ENCODE results near the gene WNT1.

The WNT1 gene

GRCh38 chr12:48978291-48978740 lies at the start of gene WNT1:
Gene WNT1, plus strand, starts transcription at chr12:48978322. Its CDS starts 329 bp downstream, at chr12:48978651.
- Histone ChIP-seq H3K27ac (ENCODE audit: low read length) (no peak within 1 kb of the TSS), H3K79me2 (ENCODE audit: low read length) (no peaks in the 10 kb centered on the region), H3K27me3 (ENCODE audit: low read depth, low read length) (peaks cover 15% of the 10 kb centered on the region), H3K4me3 (ENCODE audit: low read length) (peak within 1 kb of the TSS; percentile 56), H3K9ac (ENCODE audit: low read length) (no peak within 1 kb of the TSS), H2AFZ (ENCODE audit: low read depth, low read length) (no peak within 1 kb of the TSS), H3K36me3 (replicated peaks; ENCODE audit: low read depth, low read length) (no peaks in the 10 kb centered on the region), H3K4me1 (ENCODE audit: low read length) (no peaks in the 10 kb centered on the region), H4K20me1 (ENCODE audit: insufficient read depth, low read length) (no peaks in the 10 kb centered on the region), H3K9me3 (ENCODE audit: insufficient read depth, low read length) (no peaks in the 10 kb centered on the region), H3K4me2 (ENCODE audit: low read length) (peak within 1 kb of the TSS; percentile 50)
- TF ChIP-seq CTCF (IDR thresholded peaks at IDR 0.05; ENCODE audit: low read depth, low read length) (no peak), EZH2phosphoT487 (IDR thresholded peaks at IDR 0.05; ENCODE audit: low read depth) (no peak)

- H3K79me2 ChIP-seq (ENCODE audit: low read length) = peaks cover 5% of the 10 kb centered on the region
- H3K9ac ChIP-seq (ENCODE audit: low read length) = no peak overlapping the region
- no peaks in the 10 kb centered on the region for H3K9me3 ChIP-seq (ENCODE audit: insufficient read depth, low read length)
- H3K4me2 ChIP-seq (ENCODE audit: low read length) = no peak overlapping the region
- no peak overlapping the region for H3K27ac ChIP-seq (ENCODE audit: low read length)
- H4K20me1 ChIP-seq (ENCODE audit: insufficient read depth, low read length) = peaks cover 4% of the 10 kb centered on the region; the same call in 1 of the 2 replicates
- no peak overlapping the region for H3K4me3 ChIP-seq (ENCODE audit: low read length)
- no peak for TF ChIP-seq EZH2phosphoT487 (IDR thresholded peaks at IDR 0.05; ENCODE audit: low read depth)
- TF ChIP-seq CTCF (IDR thresholded peaks at IDR 0.05; ENCODE audit: low read depth, low read length) = no peak
- peaks cover 5% of the 10 kb centered on the region for H3K4me1 ChIP-seq (ENCODE audit: low read length)
- H2AFZ ChIP-seq (ENCODE audit: low read depth, low read length) = no peak overlapping the region
- no peaks in the 10 kb centered on the region for H3K27me3 ChIP-seq (ENCODE audit: low read depth, low read length)
- peaks cover 21% of the 10 kb centered on the region for H3K36me3 ChIP-seq (replicated peaks; ENCODE audit: low read depth, low read length)
Observed at GRCh38 chr12:48929551-48929950, 48.6 kb upstream of the WNT1 start.

- Histone ChIP-seq H4K20me1 (ENCODE audit: insufficient read depth, low read length) (peaks cover 4% of the 10 kb centered on the region; the same call in 1 of the 2 replicates), H3K9ac (ENCODE audit: low read length) (no peak overlapping the region), H3K9me3 (ENCODE audit: insufficient read depth, low read length) (no peaks in the 10 kb centered on the region), H3K27ac (ENCODE audit: low read length) (no peak overlapping the region), H3K4me3 (ENCODE audit: low read length) (no peak overlapping the region), H3K4me1 (ENCODE audit: low read length) (peaks cover 5% of the 10 kb centered on the region), H3K4me2 (ENCODE audit: low read length) (no peak overlapping the region), H3K79me2 (ENCODE audit: low read length) (no peaks in the 10 kb centered on the region), H2AFZ (ENCODE audit: low read depth, low read length) (no peak overlapping the region), H3K27me3 (ENCODE audit: low read depth, low read length) (no peaks in the 10 kb centered on the region), H3K36me3 (replicated peaks; ENCODE audit: low read depth, low read length) (peaks cover 21% of the 10 kb centered on the region)
- no peak for TF ChIP-seq CTCF (IDR thresholded peaks at IDR 0.05; ENCODE audit: low read depth, low read length)
- TF ChIP-seq EZH2phosphoT487 (IDR thresholded peaks at IDR 0.05; ENCODE audit: low read depth) = no peak
Observed at GRCh38 chr12:48930475-48930874, 47.6 kb upstream of the WNT1 start.

GRCh38 chr12:48932878-48933277 lies 45.2 kb upstream of the WNT1 start:
- H3K4me1 ChIP-seq (ENCODE audit: low read length) = no peaks in the 10 kb centered on the region
- peaks cover 27% of the 10 kb centered on the region for H3K36me3 ChIP-seq (replicated peaks; ENCODE audit: low read depth, low read length)
- no peak overlapping the region for H3K9ac ChIP-seq (ENCODE audit: low read length)
- no peak overlapping the region for H3K4me2 ChIP-seq (ENCODE audit: low read length)
- peaks cover 8% of the 10 kb centered on the region; the same call in 1 of the 2 replicates for H4K20me1 ChIP-seq (ENCODE audit: insufficient read depth, low read length)
- no peak overlapping the region for H2AFZ ChIP-seq (ENCODE audit: low read depth, low read length)
- no peak overlapping the region for H3K4me3 ChIP-seq (ENCODE audit: low read length)
- H3K27ac ChIP-seq (ENCODE audit: low read length) = no peak overlapping the region
- H3K9me3 ChIP-seq (ENCODE audit: insufficient read depth, low read length) = no peaks in the 10 kb centered on the region
- TF ChIP-seq CTCF (IDR thresholded peaks at IDR 0.05; ENCODE audit: low read depth, low read length) (no peak), EZH2phosphoT487 (IDR thresholded peaks at IDR 0.05; ENCODE audit: low read depth) (no peak)
- H3K27me3 ChIP-seq (ENCODE audit: low read depth, low read length) = no peaks in the 10 kb centered on the region
- H3K79me2 ChIP-seq (ENCODE audit: low read length) = no peaks in the 10 kb centered on the region

All from OCI-LY3 (cell line).